Iris pigment epithelial cell (primary cell): Measurements from ENCODE around the gene GCC1.

ENCODE experiments used
- DNase-seq: peaks from one replicate; pipeline ENCODE4 v3.0.0-alpha.2; 2011; ENCODE audit warnings: low read depth

The GCC1 gene

GRCh38 chr7:127585044-127585953 lies at the start of gene GCC1:
TSS of gene GCC1 (minus strand) at chr7:127585596. CDS start at chr7:127585182, 414 bp downstream.
- peak; percentile 86 for DNase-seq

- DNase-seq, result peak; percentile 36
These were observed 47.0 kb upstream of the GCC1 start for GRCh38 chr7:127632276-127632910.

GRCh38 chr7:127629268-127629854 lies 44.0 kb upstream of the GCC1 start:
- no peak for DNase-seq

GRCh38 chr7:127628445-127628844 lies 43.0 kb upstream of the GCC1 start:
- DNase-seq, result no peak

GRCh38 chr7:127625331-127625730 lies 39.9 kb upstream of the GCC1 start:
- DNase-seq, result no peak

GRCh38 chr7:127620406-127621233 lies 35.2 kb upstream of the GCC1 start:
- DNase-seq, result no peak

- no peak for DNase-seq
These were observed 34.4 kb upstream of the GCC1 start for GRCh38 chr7:127619681-127620405.

GRCh38 chr7:127618775-127619174 lies 33.4 kb upstream of the GCC1 start:
- DNase-seq, result no peak

GRCh38 chr7:127618042-127618441 lies 32.6 kb upstream of the GCC1 start, which contains the start of gene PAX4:
TSS of gene PAX4 (minus strand) at chr7:127618142. CDS start at chr7:127615928, 2,214 bp downstream.
- DNase-seq, result no peak

GRCh38 chr7:127616724-127617123 lies 31.3 kb upstream of the GCC1 start:
- DNase-seq, result no peak

GRCh38 chr7:127612263-127612662 lies 26.9 kb upstream of the GCC1 start:
- DNase-seq, result no peak

GRCh38 chr7:127609297-127609696 lies 23.9 kb upstream of the GCC1 start:
- DNase-seq, result no peak

- no peak for DNase-seq
These were observed 23.1 kb upstream of the GCC1 start for GRCh38 chr7:127608446-127608845.

- DNase-seq, result no peak
These were observed 15.5 kb upstream of the GCC1 start for GRCh38 chr7:127600885-127601284.

GRCh38 chr7:127598318-127598717 lies 12.9 kb upstream of the GCC1 start:
- DNase-seq, result no peak

- DNase-seq, result no peak
These were observed 10.3 kb upstream of the GCC1 start for GRCh38 chr7:127595737-127596136.

GRCh38 chr7:127594490-127594889 lies 9.1 kb upstream of the GCC1 start:
- DNase-seq, result no peak

- DNase-seq, result no peak
These were observed 7.2 kb upstream of the GCC1 start for GRCh38 chr7:127592550-127592949.

- DNase-seq, result no peak
These were observed 6.2 kb upstream of the GCC1 start for GRCh38 chr7:127591591-127591990.

- no peak for DNase-seq
These were observed 5.8 kb upstream of the GCC1 start for GRCh38 chr7:127591189-127591588.

- no peak for DNase-seq
These were observed 4.5 kb upstream of the GCC1 start for GRCh38 chr7:127589896-127590295.
